HG02938 (cell line): ENCODE results near the gene ELOVL7.
"Not testable (repeated sequence)": the region's sequence is repeated elsewhere in the genome, so short reads cannot be mapped to it uniquely, and the experiment has no call there.

ENCODE experiments used
- ATAC-seq: cut with Tn5 transposase; IDR thresholded peaks from one replicate; pipeline ENCODE4 v1.9.1; 2021; ENCODE audit warnings: mild to moderate bottlenecking, moderate library complexity; ENCODE audit not compliant: unreplicated experiment

Gene ELOVL7

DNA sequence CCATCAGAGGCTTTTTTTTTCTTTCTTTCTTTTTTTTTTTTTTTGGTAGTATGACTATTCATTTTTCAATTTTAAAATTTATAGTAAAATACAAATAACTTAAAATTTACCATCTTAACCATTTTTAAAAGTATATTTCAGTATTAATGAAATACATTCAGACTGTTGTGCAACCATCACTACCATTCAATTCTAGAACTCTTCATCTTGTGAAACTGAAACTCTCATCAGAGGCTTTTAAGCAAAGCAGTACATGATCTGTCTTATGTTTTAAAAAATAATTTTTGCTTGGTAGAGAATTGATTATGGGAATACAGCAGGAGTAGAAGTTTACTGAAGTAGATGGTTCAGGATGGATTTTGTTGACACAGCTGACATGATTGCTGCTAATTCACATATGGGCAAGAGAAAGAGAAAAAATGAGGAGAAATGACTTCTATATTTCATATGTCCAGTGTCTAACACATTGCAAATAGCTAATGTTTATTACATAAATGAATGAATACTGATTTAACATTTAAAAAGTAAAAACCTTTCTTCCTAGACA, 13.4 kb downstream of the ELOVL7 start:
- ATAC-seq = peak; percentile 58

DNA sequence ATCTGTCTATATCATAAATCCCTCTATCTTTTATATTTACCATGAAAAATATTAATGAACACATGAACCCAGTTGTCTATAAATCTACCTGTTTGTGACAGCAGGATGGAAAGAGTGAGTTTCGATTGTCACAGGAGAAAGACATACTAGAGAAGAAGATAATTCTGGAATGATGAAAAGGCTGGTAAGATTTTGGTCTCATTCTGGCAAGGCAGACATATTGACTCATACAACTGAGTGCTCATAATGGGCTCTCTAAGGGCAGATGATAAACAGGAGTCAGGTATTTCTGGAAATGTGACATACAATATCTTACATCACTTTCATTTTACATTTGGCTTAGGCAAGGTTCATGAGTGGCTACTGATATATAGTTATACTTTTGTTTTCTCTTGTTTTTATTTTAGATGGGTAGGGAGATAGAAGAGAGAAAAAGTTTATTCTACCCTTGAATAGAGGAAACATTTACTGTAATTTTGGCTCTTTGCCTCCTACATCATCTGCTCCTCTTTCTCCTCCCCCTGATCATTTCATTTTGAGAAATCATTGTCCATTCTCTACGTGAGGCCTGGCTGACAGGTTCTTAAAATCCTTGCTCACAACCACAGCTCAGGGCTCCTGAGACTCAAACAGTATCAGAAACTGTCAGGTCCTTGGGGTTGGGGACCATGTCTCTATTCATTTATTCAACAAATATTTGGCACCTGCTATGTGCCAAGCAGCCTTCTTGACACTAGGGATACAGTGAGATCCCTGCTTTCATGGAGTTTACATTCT, 14.4 kb downstream of the ELOVL7 start:
- no peak for ATAC-seq

DNA sequence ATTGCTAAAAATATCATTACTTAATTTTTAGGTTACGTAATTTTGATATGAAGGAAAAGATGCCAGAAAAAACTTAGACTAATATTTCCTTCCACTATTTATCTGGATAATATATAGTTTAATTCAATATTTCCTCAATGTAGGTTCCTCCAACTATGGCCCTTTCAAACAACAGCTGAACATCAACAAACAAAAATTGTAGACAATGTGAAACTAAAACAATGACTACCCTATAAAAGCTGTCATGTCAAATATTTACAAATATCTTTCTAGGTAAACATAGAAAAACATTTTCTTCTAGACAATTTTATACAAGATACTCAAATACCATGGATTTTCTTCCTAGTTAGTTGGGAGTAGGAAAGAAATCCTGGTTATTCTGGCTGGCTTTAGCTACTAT, 16.9 kb downstream of the ELOVL7 start:
- ATAC-seq = no peak

DNA sequence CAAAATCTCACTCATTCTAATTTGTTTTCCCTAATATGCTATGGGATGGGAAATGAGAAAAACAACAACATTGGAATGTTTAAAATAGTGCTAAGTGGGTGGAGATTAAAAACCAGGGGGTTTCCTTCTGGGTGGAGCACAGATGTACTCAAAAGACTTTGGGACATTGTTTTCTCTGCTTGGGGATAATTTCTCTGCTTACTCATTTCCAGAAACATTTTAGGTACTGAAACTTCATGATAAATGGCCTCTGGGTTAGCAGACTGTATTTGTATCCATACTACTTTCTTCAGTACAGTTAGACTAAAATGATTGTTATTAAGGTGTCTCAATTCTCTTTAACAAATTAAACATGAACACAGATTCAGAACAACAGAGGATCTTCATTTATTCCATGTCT, 17.4 kb downstream of the ELOVL7 start:
- peak; percentile 84 for ATAC-seq

DNA sequence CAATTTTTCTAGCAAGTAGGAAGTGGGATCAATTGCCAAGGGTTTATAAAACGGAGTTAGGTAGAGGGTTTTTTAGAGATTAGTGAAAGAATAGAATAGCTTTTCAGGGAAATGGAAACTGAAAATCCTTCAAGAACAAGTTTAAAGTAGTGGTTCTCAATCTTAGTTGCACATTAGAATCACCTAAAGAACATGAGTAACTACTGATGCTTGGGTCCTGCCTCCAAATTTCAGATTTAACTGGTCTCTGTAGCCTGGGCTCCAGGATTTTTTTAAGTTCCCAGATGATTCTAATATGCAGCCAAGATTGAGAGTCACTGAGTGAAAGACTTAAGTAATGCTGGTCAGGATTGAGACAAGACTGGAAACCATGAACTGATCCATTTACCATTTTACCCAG, 20.5 kb downstream of the ELOVL7 start:
- no peak for ATAC-seq

DNA sequence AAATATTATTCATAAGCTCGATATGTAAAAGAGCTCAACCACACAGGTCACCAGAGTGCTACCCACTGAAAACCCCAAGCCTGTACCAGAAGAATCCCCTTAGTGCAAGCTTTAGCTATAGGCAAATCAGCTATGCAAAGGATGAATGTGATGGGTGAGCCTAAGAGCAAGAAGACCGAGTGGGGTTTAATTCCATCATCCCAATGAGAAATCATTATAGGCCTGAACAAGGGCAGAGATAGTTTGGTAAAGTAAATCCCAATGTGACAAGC, 21.8 kb downstream of the ELOVL7 start:
- ATAC-seq = no peak

DNA sequence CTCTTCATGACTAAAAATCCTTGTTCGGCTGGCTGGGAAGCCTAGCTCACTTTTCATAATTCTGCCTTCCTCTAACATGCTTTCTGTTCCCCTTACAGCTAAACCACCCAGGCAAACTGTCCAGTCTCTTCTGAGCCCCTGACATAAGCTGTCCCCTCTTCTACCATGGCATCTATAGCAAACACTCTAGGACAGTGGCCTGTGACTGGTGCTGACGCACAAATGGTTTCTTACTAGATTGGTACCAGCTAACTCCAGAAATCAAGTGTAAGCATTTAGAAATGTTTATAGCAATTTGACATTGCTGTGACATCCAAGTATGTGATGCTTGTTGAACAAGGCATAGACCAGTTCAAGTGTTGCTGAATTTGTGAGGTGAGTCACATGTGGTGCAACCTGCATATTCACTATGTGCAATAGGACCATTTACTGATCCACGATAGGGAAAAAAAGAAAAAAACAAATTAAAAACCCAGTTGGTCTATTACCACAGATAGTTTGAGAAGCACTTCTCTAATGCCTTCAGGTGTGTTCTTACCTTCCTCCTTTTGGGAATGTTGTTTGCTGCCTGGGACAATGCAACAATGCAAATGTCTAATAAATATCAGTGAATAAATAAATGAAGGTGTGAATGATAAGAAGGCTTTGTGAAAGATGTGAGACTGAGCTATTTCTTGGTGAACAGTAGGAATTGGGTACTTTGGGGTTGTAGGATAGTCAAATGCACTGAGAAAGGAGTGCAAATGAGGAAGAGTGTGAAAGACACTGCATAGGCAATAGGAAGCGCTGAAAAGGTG, 22.4 kb downstream of the ELOVL7 start:
- no peak for ATAC-seq

DNA sequence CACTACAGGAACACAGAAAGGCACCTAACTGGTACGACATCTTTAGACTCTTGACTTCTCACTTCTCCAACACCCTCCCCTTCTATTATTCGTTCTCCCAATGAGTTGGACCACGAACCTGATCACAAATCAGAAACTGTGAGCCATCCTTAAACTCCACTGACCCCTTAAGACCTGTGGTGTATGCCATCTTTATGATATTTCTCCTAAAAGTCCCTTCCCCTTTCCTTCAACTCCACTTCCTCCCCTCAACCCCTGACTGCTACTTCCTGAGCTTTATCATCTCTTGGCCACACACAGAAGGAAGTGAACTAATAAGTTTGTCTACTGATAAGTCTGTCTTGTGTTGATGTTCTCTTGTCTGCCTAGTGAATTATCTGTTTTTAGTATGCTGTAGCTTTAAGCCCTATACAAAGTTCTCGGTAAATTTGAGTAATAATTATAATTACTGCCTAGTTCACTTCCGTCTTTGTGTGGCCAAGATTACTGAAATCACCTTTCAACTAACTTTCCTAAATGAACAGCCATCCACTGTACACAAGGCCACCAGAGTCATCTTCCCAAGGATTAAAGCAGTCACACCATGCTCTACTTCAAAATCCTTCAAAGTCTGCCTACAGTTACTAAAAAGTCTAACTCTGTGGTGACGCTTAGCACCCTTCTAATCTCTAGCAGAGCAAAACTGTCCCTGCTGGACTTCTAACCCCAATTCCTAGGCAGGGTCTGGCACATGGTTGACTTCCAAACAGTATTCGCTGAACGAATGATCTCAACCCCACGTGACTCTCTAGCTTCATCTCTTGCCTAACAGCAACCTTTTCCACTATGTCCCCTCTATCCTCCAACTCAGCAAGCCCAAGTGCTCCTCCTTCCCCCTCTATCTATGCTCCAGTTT, 23.2 kb downstream of the ELOVL7 start:
- no peak for ATAC-seq

DNA sequence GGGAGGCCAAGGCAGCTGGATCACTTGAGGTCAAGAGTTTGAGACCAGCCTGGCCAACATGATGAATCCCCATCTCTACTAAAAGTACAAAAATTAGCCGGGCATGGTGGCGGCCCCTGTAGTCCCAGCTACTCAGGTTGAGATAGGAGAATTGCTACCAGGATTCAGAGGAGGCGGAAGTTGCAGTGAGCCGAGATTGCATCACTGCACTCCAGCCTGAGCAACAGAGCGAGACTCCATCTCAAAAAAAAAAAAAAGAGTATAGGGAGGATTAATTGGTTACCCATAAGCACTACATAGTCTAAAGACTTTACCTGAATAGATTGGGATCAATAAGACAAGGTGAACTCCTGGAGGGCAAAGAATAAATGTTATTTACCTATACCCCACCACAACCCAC, 27.9 kb downstream of the ELOVL7 start:
- ATAC-seq = not testable (repeated sequence)

DNA sequence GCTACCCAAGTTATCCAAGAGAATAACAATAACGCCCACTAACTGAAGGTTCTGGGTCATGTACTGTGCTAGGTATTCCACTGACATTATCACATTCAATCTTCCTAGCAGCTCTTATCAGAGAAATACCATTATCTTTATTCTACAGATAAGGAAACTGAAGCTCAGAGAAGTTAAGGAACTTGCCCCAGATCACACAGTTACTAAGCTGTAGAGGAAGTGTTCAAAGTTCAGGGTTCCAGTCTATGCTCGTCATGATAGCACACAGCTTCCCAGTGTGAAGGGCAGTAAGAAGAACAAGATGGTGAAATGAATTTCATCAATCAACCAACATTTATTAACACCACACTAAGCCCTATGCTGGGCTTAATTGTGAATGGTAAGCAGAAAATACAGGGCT, 29.6 kb downstream of the ELOVL7 start:
- no peak for ATAC-seq

DNA sequence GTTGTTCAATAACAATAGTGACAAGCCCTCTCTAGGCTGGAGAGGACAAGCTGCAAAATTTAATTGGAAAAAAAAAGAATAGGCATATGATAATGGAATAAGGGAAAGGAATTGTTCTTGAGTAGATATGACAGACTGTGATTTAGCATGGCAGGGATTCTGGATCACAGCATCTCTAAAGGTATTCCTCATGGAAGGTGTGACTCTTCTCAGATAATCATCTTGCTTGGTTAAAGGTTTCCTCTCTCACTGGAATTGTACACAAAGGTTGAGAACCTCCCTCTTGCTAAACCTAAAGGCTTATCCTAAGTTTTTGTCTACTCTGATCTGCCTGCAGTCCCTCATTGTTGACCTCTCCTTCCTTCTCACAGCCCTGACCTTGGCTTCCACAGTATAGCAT, 31.6 kb downstream of the ELOVL7 start:
- ATAC-seq = no peak

DNA sequence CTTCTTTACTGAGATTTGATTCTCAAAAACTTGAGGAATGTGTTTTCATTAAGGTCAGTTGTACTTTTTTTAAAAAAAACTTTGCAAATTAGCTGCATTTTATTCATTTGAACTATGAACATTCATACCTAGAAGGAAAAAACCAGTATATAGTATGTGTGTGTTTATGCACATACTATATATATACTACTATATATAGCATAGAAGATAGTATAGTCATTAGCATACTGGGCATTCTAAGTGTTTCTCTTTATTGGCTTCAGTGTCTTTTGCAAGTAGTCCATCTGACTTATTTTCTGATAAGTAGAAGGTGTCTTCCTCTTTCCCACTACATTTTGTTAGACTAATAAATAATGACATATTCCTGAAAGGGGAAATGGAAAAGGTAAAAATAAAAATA, 33.0 kb downstream of the ELOVL7 start:
- ATAC-seq = peak; percentile 61

DNA sequence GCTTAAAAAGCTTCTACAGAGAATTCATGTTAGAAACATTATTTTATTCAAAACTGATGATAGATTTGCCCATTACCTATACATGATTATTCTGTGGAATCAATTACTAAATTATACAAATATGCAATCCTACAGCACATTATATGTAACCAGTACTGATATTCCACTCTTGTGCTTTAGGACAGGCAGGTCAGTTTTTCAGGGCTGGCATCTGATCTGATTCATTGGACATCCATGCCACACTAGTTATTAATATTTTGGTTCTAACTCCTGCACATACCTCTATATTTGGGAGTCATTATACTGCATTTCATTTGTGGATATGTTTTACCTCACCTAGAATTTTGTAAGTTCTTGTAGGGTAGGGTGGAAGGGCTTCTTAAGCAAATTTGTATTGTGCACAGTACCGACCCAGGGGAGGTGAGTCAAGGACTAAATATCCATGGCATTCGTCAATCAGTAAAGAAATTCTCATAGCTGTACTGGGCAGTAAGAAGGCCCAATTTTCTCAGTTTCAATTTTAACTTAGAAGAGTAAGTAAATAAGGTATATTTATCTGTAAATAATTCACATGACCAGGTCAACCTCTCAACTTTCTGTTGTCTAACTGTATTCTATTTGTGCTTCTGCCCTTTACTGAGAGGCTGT, 33.5 kb downstream of the ELOVL7 start:
- ATAC-seq = peak; percentile 95

DNA sequence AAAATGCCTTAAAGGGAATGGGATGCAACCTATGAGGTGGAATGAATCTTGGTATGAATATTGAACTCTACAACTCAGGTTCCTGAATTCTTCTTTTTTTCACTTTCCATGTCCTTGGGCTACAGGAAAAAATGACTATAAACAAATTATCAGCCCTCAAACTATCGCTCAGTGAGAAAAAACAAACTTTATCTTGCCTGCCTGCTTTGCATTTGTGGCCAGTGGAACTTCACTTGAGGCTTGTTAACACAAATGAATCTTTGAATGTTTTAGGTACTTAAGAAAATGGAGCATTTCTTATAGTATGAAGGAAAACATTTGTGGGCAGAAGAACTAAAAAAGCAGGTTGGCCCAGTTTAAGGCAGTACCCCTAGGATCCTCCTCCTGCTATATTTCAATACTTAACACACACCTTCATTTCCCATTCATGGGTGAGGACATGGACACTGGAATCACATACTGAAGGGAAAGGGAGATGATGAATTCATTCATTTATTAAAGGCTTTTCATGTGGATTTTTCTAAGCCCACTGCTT, 34.1 kb downstream of the ELOVL7 start:
- ATAC-seq = no peak

DNA sequence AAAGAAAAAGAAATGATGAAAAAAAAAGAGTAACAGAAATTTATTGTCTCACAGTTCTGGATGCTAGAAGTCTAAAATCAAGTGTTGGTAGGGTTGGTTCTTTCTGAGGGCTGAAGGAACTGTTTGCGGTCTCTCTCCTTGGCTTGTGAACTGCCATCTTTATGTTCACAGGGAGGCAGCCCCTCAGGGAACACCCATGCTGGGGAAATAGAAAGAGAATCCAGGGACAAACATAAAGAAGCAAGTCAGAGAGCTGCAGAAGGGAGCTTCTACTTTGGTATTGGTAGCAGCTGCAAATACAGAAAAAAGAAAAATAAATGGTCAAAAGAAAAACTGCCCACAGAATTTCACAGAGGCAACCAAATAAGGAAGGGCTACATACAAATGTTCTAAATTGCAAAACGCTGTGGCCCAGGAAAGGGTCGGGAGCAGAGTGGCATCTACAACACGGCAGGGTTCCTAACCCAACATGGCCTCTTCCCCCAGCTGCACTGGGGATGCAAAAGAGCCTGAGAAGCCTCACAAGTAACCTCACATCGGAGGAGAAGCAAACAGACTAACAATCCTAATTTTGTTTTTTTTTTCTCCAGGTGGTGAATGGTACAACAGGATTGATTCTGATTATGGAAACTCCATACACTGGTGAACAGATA, 37.4 kb downstream of the ELOVL7 start:
- ATAC-seq = no peak

DNA sequence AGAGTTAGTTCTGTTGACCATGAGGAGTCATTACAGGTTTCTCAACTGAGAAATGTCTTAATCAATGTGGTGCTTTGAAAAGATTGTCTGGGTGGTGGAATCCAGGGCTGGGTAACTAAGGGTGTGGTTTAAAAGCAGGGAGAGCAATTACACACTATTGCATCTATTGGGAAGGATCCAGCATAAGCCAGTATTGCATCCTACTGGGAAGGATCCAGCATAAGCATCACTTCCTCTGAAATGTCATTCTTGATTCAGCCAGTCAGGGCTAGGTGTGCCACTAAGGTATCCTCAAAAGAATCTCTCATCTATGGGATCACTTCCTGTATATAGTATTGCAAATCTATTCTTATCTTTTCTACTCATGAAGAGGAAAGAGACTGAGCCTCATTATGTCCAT, 38.6 kb downstream of the ELOVL7 start:
- no peak for ATAC-seq

DNA sequence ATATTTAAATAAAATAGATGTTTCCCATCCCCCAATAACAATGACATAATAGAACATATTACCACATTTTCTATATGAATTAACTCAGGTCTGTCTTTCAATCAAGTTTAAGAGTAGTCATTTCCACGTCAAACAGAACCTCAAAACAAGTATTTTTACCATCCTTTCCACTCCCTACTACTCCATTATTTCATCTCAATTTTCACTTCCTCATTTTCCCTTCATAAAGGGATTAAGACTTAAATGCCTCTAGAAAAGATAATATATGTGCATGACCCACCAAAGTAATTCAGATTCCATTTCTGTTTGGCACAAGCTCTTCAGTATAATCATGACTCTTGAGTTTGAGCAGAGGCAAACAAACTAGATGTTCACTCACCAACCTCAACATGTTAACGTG, 40.4 kb downstream of the ELOVL7 start:
- no peak for ATAC-seq

DNA sequence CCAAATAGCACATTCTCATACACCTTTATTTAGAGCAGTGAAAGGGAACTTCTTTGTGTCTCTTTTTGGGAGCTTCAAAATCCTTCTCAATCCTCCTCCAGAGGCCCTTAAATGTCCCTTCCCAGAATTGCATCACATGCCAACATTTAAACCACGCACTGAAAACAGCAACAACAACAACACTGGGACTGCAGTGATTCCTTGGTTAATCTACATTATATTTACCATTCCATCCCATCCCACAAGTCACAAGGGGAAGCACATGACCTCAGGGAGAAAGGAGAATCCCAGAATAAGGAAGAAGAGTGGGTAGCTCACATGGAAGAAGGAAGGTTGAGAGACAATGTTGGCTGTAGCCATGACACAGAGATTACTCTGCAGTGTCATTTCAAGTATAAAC, 41.1 kb downstream of the ELOVL7 start:
- ATAC-seq = no peak

DNA sequence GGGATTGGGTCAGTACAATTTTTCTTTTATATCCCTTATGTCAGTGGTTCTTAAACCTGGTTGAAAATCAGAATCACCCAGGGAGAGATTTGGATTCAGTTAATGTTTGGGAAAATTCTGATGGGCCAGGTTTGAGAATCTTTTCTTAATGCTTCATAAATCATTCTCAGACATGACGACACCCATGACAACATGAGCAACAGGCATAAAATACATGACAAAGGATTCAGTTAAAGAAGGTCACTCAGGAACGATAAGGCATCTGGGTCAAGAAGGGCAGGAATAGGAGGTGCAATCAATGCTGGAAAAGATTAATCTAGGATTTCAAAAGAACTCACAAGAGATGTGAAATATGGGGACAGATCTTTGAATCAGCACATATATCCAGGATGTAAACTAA, 41.8 kb downstream of the ELOVL7 start:
- ATAC-seq = no peak

DNA sequence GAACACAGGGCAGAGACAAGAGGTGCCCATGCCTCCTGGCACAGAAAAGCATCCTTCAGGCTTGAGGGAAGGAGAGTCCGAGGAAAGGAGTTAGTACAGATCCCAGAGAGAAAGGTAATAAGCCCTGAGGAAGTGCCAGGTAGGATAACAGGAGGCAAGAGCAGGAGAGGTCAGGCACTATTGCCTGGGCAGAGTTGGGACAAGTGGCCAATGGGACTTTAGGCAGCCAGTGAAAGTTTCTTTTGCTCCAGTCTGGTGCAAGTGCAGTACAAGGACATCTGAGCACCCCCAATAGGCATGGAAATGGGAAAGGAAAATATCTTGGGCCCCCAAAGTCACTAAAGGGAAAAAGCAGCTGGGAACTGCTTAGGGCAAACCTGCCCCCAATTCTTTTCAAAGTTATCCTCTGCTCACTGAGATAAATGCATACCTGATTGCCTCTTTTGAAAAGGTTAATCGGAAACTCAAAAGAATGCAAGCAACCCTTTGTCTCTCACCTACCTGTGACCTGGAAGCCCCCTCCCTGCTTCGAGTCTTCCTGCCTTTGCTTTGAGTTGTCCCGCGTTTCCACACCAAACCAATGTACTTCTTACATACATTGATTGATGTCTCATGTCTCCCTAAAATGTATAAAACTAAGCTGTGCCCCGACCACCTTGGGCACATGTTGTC, 46.5 kb downstream of the ELOVL7 start:
- no peak for ATAC-seq
